Measurements from ENCODE around the gene CCDC170.

- TF ChIP-seq CTCF (IDR thresholded peaks at IDR 0.05; ENCODE audit: poor library complexity) (no peak), EZH2 (IDR thresholded peaks at IDR 0.05; ENCODE audit: borderline replicate concordance) (no peak)
Observed at GRCh38 chr6:151620179-151620578, 126.4 kb downstream of the CCDC170 start.
